SKM-1 treated with dmso at 0.1 percent for 144 hours (cell line): Measurements from ENCODE around the gene BMPER.

ENCODE experiments used
- DNase-seq: peaks from one replicate; lab custom pipeline; 2025; ENCODE audit not compliant: unreplicated experiment; lab: John Stamatoyannopoulos, UW

The BMPER gene

GRCh38 chr7:34086981-34087380 lies 181.6 kb downstream of the BMPER start:
- DNase-seq: no peak

- DNase-seq: peak; percentile 21
Measured at GRCh38 chr7:34087892-34088891, 182.9 kb downstream of the BMPER start.

- DNase-seq: no peak
Measured at GRCh38 chr7:34090816-34091215, 185.5 kb downstream of the BMPER start.

GRCh38 chr7:34091321-34091917 lies 186.1 kb downstream of the BMPER start:
- DNase-seq: peak; percentile 55

GRCh38 chr7:34093276-34093675 lies 187.9 kb downstream of the BMPER start:
- no peak for DNase-seq

GRCh38 chr7:34096198-34096651 lies 190.9 kb downstream of the BMPER start:
- DNase-seq: peak; percentile 21

GRCh38 chr7:34096777-34097176 lies 191.4 kb downstream of the BMPER start:
- no peak for DNase-seq

- no peak for DNase-seq
Measured at GRCh38 chr7:34100661-34101060, 195.3 kb downstream of the BMPER start.

- DNase-seq: no peak
Measured at GRCh38 chr7:34104115-34104514, 198.8 kb downstream of the BMPER start.

- DNase-seq: no peak
Measured at GRCh38 chr7:34104992-34105391, 199.7 kb downstream of the BMPER start.

- DNase-seq: peak; percentile 2
Measured at GRCh38 chr7:34107276-34107675, 201.9 kb downstream of the BMPER start.

- peak; percentile 92 for DNase-seq
Measured at GRCh38 chr7:34108165-34108564, 202.8 kb downstream of the BMPER start.

- DNase-seq: no peak
Measured at GRCh38 chr7:34109936-34110780, 204.8 kb downstream of the BMPER start.

GRCh38 chr7:34111031-34111430 lies 205.7 kb downstream of the BMPER start:
- DNase-seq: no peak

GRCh38 chr7:34115503-34115902 lies 210.2 kb downstream of the BMPER start:
- DNase-seq: no peak

- no peak for DNase-seq
Measured at GRCh38 chr7:34117573-34117972, 212.2 kb downstream of the BMPER start.

GRCh38 chr7:34121366-34121765 lies 216.0 kb downstream of the BMPER start:
- no peak for DNase-seq

GRCh38 chr7:34123316-34123715 lies 218.0 kb downstream of the BMPER start:
- DNase-seq: no peak

GRCh38 chr7:34124765-34125164 lies 219.4 kb downstream of the BMPER start:
- no peak for DNase-seq

- no peak for DNase-seq
Measured at GRCh38 chr7:34128762-34129161, 223.4 kb downstream of the BMPER start.
